Measurements from ENCODE around the gene NTN1.
"Not testable (repeated sequence)": the region's sequence is repeated elsewhere in the genome, so short reads cannot be mapped to it uniquely, and the experiment has no call there.

The NTN1 gene

GRCh38 chr17:9021158-9021991 lies at the start of gene NTN1:
Gene NTN1, plus strand, starts transcription at chr17:9021510. Its CDS starts 864 bp downstream, at chr17:9022374.
- DNase-seq (ENCODE audit: low spot score): peak; percentile 16

DNA sequence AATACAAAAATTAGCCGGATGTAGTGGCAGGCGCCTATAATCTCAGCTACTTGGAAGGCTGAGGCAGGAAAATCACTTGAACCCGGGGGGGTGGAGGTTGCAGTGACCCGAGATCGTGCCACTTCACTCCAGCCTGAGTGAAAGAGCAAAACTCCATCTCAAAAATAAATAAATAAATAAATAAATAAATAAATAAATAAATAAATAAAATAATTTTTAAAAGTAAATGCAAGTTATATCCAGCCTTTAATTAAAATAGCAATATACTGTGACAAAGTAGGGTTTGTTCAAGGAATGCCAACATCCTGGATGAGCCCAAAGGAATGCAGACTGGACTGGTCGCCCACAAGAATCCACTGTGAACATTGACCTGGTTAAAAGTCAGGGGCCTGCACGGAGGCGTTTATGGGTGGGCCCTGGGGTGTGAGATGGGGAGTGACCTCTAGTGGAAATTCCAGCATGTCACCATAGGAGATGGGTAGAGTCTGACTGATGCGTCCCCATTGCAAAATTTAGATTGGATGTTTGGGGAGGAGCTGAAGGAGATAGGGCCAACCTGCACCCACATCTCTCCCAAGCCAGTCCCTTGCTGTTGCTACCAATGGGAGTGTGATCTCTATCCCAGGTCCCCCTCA lies 46.1 kb upstream of the NTN1 start:
- DNase-seq (ENCODE audit: low spot score): no peak

- DNase-seq (ENCODE audit: low spot score): no peak
Observed at GRCh38 chr17:8976638-8977037, 44.7 kb upstream of the NTN1 start.

DNA sequence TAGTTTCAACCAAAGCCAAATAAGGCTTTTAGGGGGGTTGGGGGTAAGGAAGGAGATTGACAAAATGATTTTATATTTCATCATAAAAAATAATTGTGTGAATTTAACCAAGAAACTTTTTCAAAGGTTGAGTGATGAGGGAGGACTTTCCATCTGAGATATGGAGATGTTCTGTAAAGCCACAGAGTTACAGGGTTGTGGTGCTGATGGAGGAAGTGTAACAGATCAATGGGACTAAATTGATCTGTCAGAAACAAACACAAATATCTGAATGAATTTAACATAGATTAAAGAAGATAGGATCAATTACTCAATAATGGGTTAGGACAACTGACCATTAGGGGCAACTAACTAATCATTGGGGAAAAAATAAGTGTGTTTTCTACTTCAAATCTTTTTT lies 41.6 kb upstream of the NTN1 start:
- no peak for DNase-seq (ENCODE audit: low spot score)

DNA sequence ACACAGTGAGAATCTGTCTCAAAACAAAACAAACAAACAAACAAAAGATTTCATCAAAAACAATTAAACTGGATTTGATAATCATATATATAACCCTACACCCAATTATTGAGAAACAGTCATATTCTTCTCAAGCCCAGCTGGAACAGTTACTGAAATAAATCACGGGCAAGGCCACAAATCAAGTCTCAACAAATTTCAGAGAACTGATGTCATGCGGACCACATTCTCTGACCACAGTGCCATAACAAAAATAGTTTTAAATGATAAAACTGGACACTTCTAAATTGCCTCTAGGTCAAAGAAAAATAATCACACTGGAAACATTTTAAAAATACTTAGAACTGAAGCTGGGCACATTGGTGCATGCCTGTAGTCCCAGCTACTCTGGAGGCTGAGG lies 39.9 kb upstream of the NTN1 start:
- DNase-seq (ENCODE audit: low spot score): no peak

- not testable (repeated sequence) for DNase-seq (ENCODE audit: low spot score)
Observed at GRCh38 chr17:8984225-8984624, 37.1 kb upstream of the NTN1 start.

GRCh38 chr17:8985054-8985701 lies 36.1 kb upstream of the NTN1 start:
- no peak for DNase-seq (ENCODE audit: low spot score)

DNA sequence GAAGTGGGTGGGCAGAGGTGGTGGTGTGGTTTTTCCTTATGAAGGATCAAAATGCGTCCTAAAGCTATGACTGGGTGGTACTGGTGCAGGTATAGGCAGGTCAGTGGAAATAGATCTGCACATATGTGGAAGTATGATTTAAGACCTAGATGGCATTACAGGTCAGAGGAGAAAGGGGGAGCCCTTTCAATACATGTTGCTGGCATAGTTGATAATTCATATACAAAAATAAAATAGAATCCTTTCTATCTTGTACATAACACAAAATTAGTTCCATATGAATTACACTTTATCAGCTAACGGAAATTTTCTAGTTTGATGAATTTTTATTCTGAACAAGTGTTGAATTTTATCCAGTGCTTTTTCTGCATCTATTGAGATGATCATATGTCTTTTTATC lies 35.0 kb upstream of the NTN1 start:
- no peak for DNase-seq (ENCODE audit: low spot score)

GRCh38 chr17:8988263-8988935 lies 32.9 kb upstream of the NTN1 start:
- DNase-seq (ENCODE audit: low spot score): not testable (repeated sequence)

GRCh38 chr17:8991514-8992285 lies 29.6 kb upstream of the NTN1 start:
- peak; percentile 41 for DNase-seq (ENCODE audit: low spot score)

DNA sequence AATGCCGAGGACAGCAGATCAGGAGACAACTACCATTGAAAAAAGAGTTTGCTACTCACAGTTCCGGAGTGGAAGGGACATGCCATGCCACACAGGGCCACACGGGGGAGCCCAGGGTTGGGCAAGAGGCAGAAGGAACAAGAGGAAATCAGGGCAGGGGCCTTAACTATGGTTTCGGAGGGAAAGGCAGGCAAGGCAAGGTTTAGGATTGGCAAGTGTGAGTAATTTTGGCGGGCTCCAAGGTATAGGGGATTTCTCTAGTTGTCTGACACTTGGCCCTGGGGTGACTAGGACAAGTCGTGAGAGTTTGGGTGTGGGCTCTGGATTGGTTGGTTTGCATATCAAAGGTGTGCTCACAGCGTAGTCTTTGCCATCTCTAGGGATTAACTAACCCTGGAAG lies 27.0 kb upstream of the NTN1 start:
- DNase-seq (ENCODE audit: low spot score): peak; percentile 6

GRCh38 chr17:8995711-8996110 lies 25.6 kb upstream of the NTN1 start:
- DNase-seq (ENCODE audit: low spot score): no peak

- DNase-seq (ENCODE audit: low spot score): no peak
Observed at GRCh38 chr17:8997994-8998628, 23.2 kb upstream of the NTN1 start.

- no peak for DNase-seq (ENCODE audit: low spot score)
Observed at GRCh38 chr17:9001559-9001958, 19.8 kb upstream of the NTN1 start.

GRCh38 chr17:9002227-9002605 lies 19.1 kb upstream of the NTN1 start:
- DNase-seq (ENCODE audit: low spot score): no peak

- DNase-seq (ENCODE audit: low spot score): no peak
Observed at GRCh38 chr17:9002606-9003354, 18.5 kb upstream of the NTN1 start.

GRCh38 chr17:9003355-9004131 lies 17.8 kb upstream of the NTN1 start:
- DNase-seq (ENCODE audit: low spot score): no peak

DNA sequence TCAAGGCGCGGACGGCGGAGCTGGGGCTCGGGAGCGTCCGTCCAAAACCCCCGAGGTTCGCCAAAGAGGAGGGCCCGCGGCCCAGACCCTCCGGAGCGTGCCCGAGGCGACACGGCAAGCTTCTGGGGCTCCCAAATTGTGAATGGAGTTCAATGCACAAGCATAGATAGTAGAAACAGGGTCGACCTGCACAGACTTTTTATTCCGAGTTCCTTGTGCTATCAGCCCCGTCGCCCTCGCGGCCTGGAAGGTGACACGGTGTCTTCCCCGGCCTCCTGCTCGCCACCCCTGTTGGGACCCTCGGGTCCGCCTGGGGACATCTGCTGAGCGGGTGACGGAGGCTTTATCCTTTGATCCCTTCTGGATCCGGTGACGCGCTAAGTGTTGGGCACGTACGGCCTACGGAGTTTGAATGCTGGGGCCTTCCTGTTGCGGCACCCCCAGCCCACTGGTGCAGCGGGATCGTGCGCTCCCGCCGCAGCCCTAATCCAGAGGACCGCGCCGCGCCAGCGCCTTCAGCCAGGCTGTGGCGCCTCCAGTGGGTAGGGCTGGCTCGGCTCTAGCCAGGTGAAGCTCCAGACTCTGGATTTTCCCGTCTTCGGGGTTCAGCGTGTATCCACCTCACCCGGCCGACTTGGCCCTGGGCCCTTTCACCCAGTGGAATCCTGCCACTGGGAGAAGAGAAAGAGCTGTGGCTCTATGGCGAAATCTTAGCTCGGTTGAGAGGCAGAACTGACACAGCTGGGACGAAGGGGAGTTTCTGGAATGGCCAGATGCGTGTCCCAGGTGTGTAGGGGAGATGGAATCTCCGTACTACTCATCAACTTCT lies 17.0 kb upstream of the NTN1 start:
- DNase-seq (ENCODE audit: low spot score): no peak

DNA sequence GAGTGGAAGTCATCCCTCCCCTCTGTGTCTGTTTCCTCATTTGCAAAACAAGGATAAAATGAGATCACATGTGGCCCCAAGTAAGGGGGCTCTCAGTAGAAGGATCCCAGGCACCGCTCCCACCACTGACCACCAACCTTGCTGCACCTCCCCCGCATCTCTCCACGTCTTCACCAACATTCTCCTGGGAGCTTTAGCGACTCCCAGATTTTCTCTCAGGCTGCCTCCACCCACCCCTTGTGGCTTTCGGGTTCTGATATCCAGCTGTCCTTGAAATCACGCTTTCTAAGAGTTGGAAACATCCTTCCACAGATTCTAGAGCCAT lies 16.4 kb upstream of the NTN1 start:
- no peak for DNase-seq (ENCODE audit: low spot score)
